Neural cell (in vitro differentiated cells): ENCODE measurements around the gene GPATCH3.

Experiments used
- CTCF ChIP-seq: fragments of 450-650 bp; IDR thresholded peaks from 2 replicates; pipeline ENCODE4 v1.5.1; 2014; ENCODE audit warnings: antibody characterized with exemption, mild to moderate bottlenecking, moderate library complexity; ENCODE audit not compliant: poor library complexity, severe bottlenecking
- EZH2 ChIP-seq: fragments of 200-600, 300-800 bp; shearing (Covaris generic), sonication (generic); IDR thresholded peaks from 2 replicates; pipeline ENCODE4 v1.6.1; 2014; ENCODE audit warnings: antibody characterized with exemption, low read length, borderline replicate concordance, mild to moderate bottlenecking; ENCODE audit not compliant: insufficient read depth, poor library complexity, severe bottlenecking
- MXI1 ChIP-seq: fragments of 450-650 bp; conservative IDR thresholded peaks from 2 replicates; pipeline ENCODE4 v1.6.1; 2014; ENCODE audit warnings: antibody characterized with exemption, mild to moderate bottlenecking; ENCODE audit not compliant: poor library complexity, severe bottlenecking
- POLR2AphosphoS5 ChIP-seq: IDR thresholded peaks from 2 replicates; pipeline ENCODE4 v1.6.1; 2012
- REST ChIP-seq: IDR thresholded peaks from 2 replicates; pipeline ENCODE4 v1.6.1; 2012; ENCODE audit warnings: borderline replicate concordance
- SMC3 ChIP-seq: fragments of 450-650 bp; conservative IDR thresholded peaks from 2 replicates; pipeline ENCODE4 v1.6.1; 2014; ENCODE audit warnings: antibody characterized with exemption, mild to moderate bottlenecking, moderate library complexity; ENCODE audit not compliant: poor library complexity
- TAF1 ChIP-seq: IDR thresholded peaks from 2 replicates; pipeline ENCODE4 v1.6.1; 2012; ENCODE audit warnings: low read depth

- TF ChIP-seq CTCF (no peak), POLR2AphosphoS5 (no peak), EZH2 (no peak), MXI1 (no peak), SMC3 (no peak), REST (no peak), TAF1 (no peak)
Observed at GRCh38 chr1:26858160-26858559, 42.1 kb downstream of the GPATCH3 start.
